Esophagus muscularis mucosa (tissue), 4 donors: Measurements from ENCODE around the gene RABL6. TPM values are rescaled to one million over a fixed set of nuclear protein-coding genes. Genes with fewer than 3 reads are reported as not detected.
"Not testable (repeated sequence)": the region's sequence is repeated elsewhere in the genome, so short reads cannot be mapped to it uniquely, and the experiment has no call there.

Experiments used
- DNase-seq: peaks from one replicate; pipeline ENCODE4 v3.0.0-alpha.2; 2017; ENCODE audit errors: extremely low spot score
- H3K27ac ChIP-seq, 4 donors: fragments of 200-600 bp; sonication (generic); replicated peaks in 1 of 4; 1 replicate in 3 of 4; 2 replicates in 1 of 4; pipeline ENCODE4 v1.5.1; 2016 to 2019; ENCODE audit warnings: mild to moderate bottlenecking in 1 of 4
- H3K27me3 ChIP-seq, 4 donors: fragments of 200-600 bp; sonication (generic); one replicate each; pipeline versions ENCODE4 v1.5.1 to v1.6.0; 2016 to 2019
- H3K36me3 ChIP-seq, 4 donors: fragments of 200-600 bp; sonication (generic); one replicate each; pipeline ENCODE4 v1.5.1; 2016 to 2019
- H3K4me1 ChIP-seq, 4 donors: fragments of 200-600 bp; sonication (generic); one replicate each; pipeline ENCODE4 v1.5.1; 2016 to 2019
- H3K4me3 ChIP-seq, 4 donors: fragments of 200-600 bp; sonication (generic); 1 replicate in 2 of 4; 2 replicates in 2 of 4; pipeline ENCODE4 v1.5.1; 2016 to 2019; ENCODE audit warnings: mild to moderate bottlenecking in 4 of 4, moderate library complexity in 1 of 4
- H3K9me3 ChIP-seq, 4 donors: fragments of 200-600 bp; sonication (generic); 1 replicate in 3 of 4; 2 replicates in 1 of 4; pipeline ENCODE4 v1.5.1; 2016 to 2019
- CTCF ChIP-seq, 3 experiments: fragments of 200-600 bp in 2 of 3; fragments of 450-650 bp in 1 of 3; sonication (generic) in 2 of 3; IDR thresholded peaks; one replicate each; pipeline ENCODE4 v1.5.1; 2017 to 2019; ENCODE audit warnings: antibody characterized with exemption in 3 of 3, mild to moderate bottlenecking in 2 of 3, moderate library complexity in 1 of 3
- EP300 ChIP-seq: sonication (generic); formaldehyde crosslinking; IDR thresholded peaks from one replicate; pipeline ENCODE4 v1.6.1; 2017; ENCODE audit warnings: antibody characterized with exemption
- POLR2A ChIP-seq: fragments of 450-650 bp; IDR thresholded peaks from one replicate; pipeline ENCODE4 v1.6.1; 2017; ENCODE audit warnings: antibody characterized with exemption, moderate library complexity, mild to moderate bottlenecking, low read depth
- POLR2AphosphoS5 ChIP-seq, 2 donors: sonication (generic); formaldehyde crosslinking; IDR thresholded peaks; one replicate each; pipeline ENCODE4 v1.6.1; 2017; ENCODE audit warnings: antibody characterized with exemption in 2 of 2
- WGBS: methylation state at CpG from one replicate; pipeline ENCODE4 v1.1.5; 2018; 5-methylcytosine and 5-hydroxymethylcytosine counted together
- intact Hi-C: fragments of 100-400 bp; cut with DNase I; formaldehyde crosslinking; loops from one replicate; pipeline ENCODE4 v1.15.1; 2023
- total RNA-seq, 4 donors: library from RNA; depleted of rRNA; stranded (reverse); fragments of >200 nt; gene quantifications; one replicate each; pipeline versions ENCODE4 v1.1.0 to v1.2.1, GENCODE V29; 2016

The RABL6 gene
- total RNA-seq, 4 donors from 2014 or later, result 56.3 to 110 (median 83.0) TPM

GRCh38 chr9:136799079-136799853 is 8.5 kb upstream of the RABL6 start:
- Histone ChIP-seq H3K27ac (no peak overlapping the region), H3K27me3 (peaks cover 6 to 72% (median 52%) of the 10 kb centered on the region in 4 donors), H3K4me3 (peak overlapping the region; percentile 38 to 46 (median 44)), H3K36me3 (peaks cover 0 to 5% (median 1%) of the 10 kb centered on the region in 4 donors), H3K4me1 (peaks cover 21 to 32% (median 23%) of the 10 kb centered on the region in 4 donors), H3K9me3 (no peaks in the 10 kb centered on the region)
- TF ChIP-seq EP300, result no peak
- DNase-seq, result no peak
- 37% methylated on average over 10 of the region's 35 CpGs for WGBS
- intact Hi-C loops, result no loop called here

GRCh38 chr9:136799854-136800657 is 7.7 kb upstream of the RABL6 start:
- intact Hi-C loops, result loop anchor here (5.0 kb wide), 1 partner anchor 47 kb away; the partner anchor contains the start of gene PHPT1
- WGBS, result 0% methylated on average over 21 of the region's 63 CpGs

GRCh38 chr9:136802321-136802720 is 5.4 kb upstream of the RABL6 start:
- no peak overlapping the region for H3K4me3 ChIP-seq
- H3K4me1 ChIP-seq, result peaks cover 32 to 43% (median 38%) of the 10 kb centered on the region in 4 donors
- no peak for DNase-seq
- TF ChIP-seq POLR2AphosphoS5 (IDR thresholded peaks at IDR 0.05) (no peak), POLR2A (no peak), CTCF (IDR thresholded peaks at IDR 0.05) (no peak), EP300 (no peak)
- no peak overlapping the region for H3K27ac ChIP-seq
- no peaks in the 10 kb centered on the region for H3K9me3 ChIP-seq
- 100% methylated on average over 1 of the region's 6 CpGs for WGBS
- H3K36me3 ChIP-seq, result peaks cover 0 to 14% (median 4%) of the 10 kb centered on the region in 4 donors
- intact Hi-C loops, result loop anchor here (5.0 kb wide), 1 partner anchor 45 kb away; the partner anchor contains the start of gene PHPT1
- peaks cover 6 to 58% (median 45%) of the 10 kb centered on the region in 4 donors for H3K27me3 ChIP-seq

More at GRCh38 chr9:136799854-136800657, 7.7 kb upstream of the RABL6 start:
- H3K27ac ChIP-seq, result no peak overlapping the region
- no peak for TF ChIP-seq POLR2A
- TF ChIP-seq EP300, result no peak
- no peak for TF ChIP-seq CTCF (IDR thresholded peaks at IDR 0.05)
- no peak for TF ChIP-seq POLR2AphosphoS5 (IDR thresholded peaks at IDR 0.05)
- no peaks in the 10 kb centered on the region for H3K9me3 ChIP-seq
- DNase-seq, result no peak
- H3K4me1 ChIP-seq, result peaks cover 21 to 32% (median 23%) of the 10 kb centered on the region in 4 donors
- H3K27me3 ChIP-seq, result peaks cover 6 to 72% (median 52%) of the 10 kb centered on the region in 4 donors
- peaks cover 0 to 5% (median 2%) of the 10 kb centered on the region in 4 donors for H3K36me3 ChIP-seq
- peak overlapping the region; percentile 38 to 46 (median 44) for H3K4me3 ChIP-seq

- not testable (repeated sequence) for H3K9me3 ChIP-seq, H3K27ac ChIP-seq, DNase-seq, H3K4me3 ChIP-seq
- Histone ChIP-seq H3K36me3 (peaks cover 0 to 14% (median 4%) of the 10 kb centered on the region in 4 donors), H3K27me3 (peaks cover 6 to 50% (median 38%) of the 10 kb centered on the region in 4 donors), H3K4me1 (peaks cover 33 to 45% (median 38%) of the 10 kb centered on the region in 4 donors)
- WGBS, result 100% methylated on average over 1 of the region's 9 CpGs
- intact Hi-C loops, result loop anchor here (5.0 kb wide), 1 partner anchor 44 kb away; the partner anchor contains the start of gene PHPT1
These were observed 4.7 kb upstream of the RABL6 start for GRCh38 chr9:136803009-136803550.

GRCh38 chr9:136803551-136804508 is 3.9 kb upstream of the RABL6 start:
- H3K9me3 ChIP-seq, result no peaks in the 10 kb centered on the region
- intact Hi-C loops, result loop anchor here (5.0 kb wide), 1 partner anchor 43 kb away; the partner anchor contains the start of gene PHPT1
- H3K4me1 ChIP-seq, result peaks cover 34 to 51% (median 42%) of the 10 kb centered on the region in 4 donors
- H3K27ac ChIP-seq, result no peak overlapping the region
- no peak overlapping the region for H3K4me3 ChIP-seq
- TF ChIP-seq CTCF (IDR thresholded peaks at IDR 0.05) (no peak), POLR2AphosphoS5 (IDR thresholded peaks at IDR 0.05) (no peak), EP300 (no peak), POLR2A (no peak)
- H3K27me3 ChIP-seq, result peaks cover 6 to 43% (median 33%) of the 10 kb centered on the region in 4 donors
- 97% methylated on average over 17 of the region's 22 CpGs for WGBS
- peaks cover 0 to 14% (median 4%) of the 10 kb centered on the region in 4 donors for H3K36me3 ChIP-seq
- DNase-seq, result no peak
